ENCODE measurements around the gene PDCL3.
A peak's percentile ranks its signal among the peaks of the same experiment; 100 is the strongest.

PDCL3 gene

DNA sequence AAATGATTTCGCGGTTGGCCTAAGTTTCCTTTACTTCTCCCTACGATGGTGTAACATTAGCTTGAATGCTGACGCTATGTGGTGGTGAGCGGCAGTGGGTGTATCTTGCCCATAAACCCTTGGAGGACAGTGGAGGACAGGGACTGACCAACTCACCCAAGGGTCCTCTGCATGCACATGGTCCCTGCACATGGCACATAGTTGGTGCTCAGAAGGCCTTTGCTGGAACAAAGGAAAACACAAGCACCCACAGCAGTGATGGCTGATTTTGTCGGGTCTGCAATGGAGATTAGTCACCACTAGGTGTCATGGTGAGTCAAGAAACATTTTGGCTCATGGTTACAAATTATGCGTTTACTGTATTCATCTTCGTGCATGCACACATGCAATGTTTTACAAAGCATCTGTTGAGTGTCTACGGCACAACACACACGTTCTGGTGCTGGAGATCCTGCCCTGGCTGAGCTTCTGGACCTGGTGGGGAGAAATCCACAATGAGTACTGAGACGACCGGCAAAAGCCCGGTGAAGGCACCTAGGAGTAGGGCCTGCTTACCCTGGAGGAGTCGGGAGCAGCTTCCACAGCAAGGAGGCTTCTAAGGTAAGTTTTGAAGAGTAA lies 44.0 kb downstream of the PDCL3 start:
- Mint-ChIP-seq H3K4me3 (no peak overlapping the region), H3K27me3 (peaks cover 7 to 11% of the 10 kb centered on the region in 2 donors), H3K36me3 (ENCODE audit: insufficient read depth) (no peaks in the 10 kb centered on the region), H3K27ac (peak overlapping the region in 1 of 2 donors; percentile 47), H3K9me3 (no peaks in the 10 kb centered on the region), H3K4me1 (ENCODE audit: low read depth in 2 of 2) (peaks cover 5% of the 10 kb centered on the region in 2 donors)
- ATAC-seq (replicated peaks) (peak; percentile 64), DNase-seq (peak; percentile 33 to 45 (median 40))

DNA sequence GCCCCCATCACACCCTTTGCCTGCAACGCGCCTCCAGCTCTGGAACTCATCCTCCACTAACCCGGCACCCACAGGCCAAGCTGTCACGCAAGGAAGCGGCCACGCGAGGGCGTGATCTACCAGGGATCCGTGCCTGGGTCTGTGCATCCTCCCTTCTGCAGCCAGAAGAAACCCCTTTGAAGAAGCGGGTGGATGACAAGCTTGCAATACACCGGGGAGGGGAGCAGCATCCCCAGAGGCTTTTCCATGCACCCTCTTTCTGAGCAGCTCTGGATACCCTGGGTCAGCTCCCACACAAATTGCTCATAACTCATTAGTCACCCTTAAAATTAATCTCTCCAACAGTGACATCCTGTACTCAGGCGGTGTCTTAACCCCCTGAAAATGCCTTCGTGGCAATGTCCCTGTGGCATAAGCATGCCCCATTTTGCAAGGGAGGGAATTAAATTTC lies 47.6 kb downstream of the PDCL3 start:
- H3K27me3 Mint-ChIP-seq = peaks cover 7 to 11% of the 10 kb centered on the region in 2 donors
- H3K27ac Mint-ChIP-seq = no peak overlapping the region
- no peaks in the 10 kb centered on the region for H3K9me3 Mint-ChIP-seq
- peaks cover 5 to 7% of the 10 kb centered on the region in 2 donors for H3K4me1 Mint-ChIP-seq (ENCODE audit: low read depth in 2 of 2)
- H3K4me3 Mint-ChIP-seq = no peak overlapping the region
- peak; percentile 73 to 76 (median 76) for DNase-seq
- no peaks in the 10 kb centered on the region for H3K36me3 Mint-ChIP-seq (ENCODE audit: insufficient read depth)
- ATAC-seq (replicated peaks) = peak; percentile 91

DNA sequence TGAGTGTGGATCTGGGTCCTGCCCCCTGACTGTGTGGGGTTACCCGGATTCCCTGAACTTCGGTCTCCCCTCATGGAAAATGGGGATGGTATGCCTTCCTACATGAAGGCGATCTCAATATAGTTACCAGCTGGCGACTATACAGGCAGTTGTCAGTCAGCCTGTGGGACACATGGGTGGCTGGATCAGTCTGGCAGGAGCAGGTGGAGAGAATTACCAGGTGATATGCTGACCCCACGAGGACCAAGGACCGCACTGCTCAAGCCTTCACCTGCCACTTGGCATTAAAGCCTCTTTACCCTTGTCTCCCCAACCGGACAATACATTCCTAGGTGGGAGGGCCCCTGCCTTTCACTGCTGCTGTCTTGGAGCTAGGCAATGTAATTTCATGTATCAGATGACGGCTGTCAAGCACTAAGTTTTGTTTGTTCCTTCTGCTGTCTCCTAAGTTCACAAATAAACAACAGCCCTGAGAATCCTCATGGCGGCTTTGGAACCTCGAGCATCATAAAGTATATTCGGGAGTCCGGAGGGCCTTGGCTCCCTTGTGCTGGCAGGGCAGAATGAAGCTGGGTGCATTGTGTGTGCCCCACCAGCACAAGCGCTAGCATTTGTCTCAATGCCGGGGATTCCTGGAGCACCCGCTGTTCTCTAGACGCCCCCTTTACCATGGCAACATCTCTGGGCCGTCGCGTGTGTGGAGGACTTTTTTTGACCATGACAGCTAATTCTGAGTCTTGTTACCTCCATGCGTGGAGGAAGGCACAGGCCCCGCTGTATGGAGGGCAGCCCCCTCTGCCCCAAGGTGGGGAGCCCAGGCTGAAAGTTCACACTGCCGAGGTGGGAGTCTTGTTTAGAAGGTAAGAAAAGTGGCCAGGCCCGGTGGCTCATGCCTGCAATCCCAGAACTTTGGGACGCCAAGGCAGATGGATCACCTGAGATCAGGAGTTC lies 48.6 kb downstream of the PDCL3 start:
- Mint-ChIP-seq H3K27me3 (peaks cover 7 to 10% of the 10 kb centered on the region in 2 donors), H3K4me3 (no peak overlapping the region), H3K27ac (no peak overlapping the region), H3K36me3 (ENCODE audit: insufficient read depth) (no peaks in the 10 kb centered on the region), H3K4me1 (ENCODE audit: low read depth in 2 of 2) (peaks cover 5 to 7% of the 10 kb centered on the region in 2 donors), H3K9me3 (no peaks in the 10 kb centered on the region)
- no peak for ATAC-seq (replicated peaks)
- DNase-seq = no peak

DNA sequence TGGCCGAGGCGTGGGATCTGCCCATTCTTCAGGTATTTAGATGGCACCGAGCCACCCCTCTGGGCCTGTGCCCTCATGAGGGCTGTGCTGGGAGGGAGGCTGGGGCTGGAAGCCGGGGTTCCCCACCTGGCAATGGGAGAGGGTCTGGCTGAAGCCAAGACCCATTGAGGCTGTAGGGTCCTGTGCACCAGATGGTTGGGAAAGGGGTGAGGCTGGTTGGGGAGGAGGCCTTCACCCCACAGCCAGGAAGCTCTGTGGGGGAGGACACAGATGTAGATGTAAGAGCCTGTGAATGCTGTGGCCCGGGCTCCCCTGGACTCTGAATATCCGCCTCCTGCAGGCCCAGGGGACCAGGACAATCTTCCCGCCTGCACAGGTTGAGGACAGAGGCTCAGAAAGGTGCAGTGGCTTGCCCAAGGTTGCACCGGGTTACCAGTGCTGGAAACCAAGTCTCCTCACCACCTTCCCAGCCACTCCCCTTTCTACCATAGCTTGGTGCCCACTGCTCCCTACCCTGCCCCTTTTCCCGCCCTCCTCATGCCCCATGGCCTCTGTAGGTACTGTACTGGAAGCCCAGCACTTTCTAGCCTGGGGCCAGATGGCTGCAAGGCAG lies 49.7 kb downstream of the PDCL3 start:
- H3K4me3 Mint-ChIP-seq = no peak overlapping the region
- DNase-seq (no peak), ATAC-seq (replicated peaks) (no peak)
- H3K27ac Mint-ChIP-seq = no peak overlapping the region
- no peaks in the 10 kb centered on the region for H3K9me3 Mint-ChIP-seq
- H3K36me3 Mint-ChIP-seq (ENCODE audit: insufficient read depth) = no peaks in the 10 kb centered on the region
- peaks cover 0 to 2% of the 10 kb centered on the region in 2 donors for H3K4me1 Mint-ChIP-seq (ENCODE audit: low read depth in 2 of 2)
- no peaks in the 10 kb centered on the region for H3K27me3 Mint-ChIP-seq

DNA sequence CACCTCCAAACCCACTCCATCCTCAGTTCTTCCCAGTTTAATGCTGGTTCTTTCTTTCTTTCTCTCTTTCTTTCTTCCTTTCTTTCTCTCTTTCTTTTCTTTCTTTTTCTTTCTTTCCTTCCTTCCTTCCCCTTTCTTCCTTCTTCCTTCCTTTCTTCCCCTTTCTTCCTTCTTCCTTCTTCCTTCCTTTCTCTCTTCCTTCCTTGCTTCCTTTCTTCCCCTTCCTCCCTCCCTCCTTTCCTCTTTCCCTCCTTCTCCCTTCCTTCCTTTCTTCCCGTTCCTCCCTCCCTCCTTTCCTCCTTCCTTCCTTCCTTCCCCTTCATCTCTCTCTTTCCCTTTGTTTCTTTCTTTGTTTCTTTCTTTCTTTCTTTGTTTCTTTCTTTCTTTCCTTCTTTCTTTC lies 50.9 kb downstream of the PDCL3 start:
- Mint-ChIP-seq H3K27me3 (peaks cover 0 to 8% of the 10 kb centered on the region in 2 donors), H3K27ac (peak overlapping the region in 1 of 2 donors; percentile 73), H3K4me1 (ENCODE audit: low read depth in 2 of 2) (peaks cover 0 to 2% of the 10 kb centered on the region in 2 donors), H3K36me3 (ENCODE audit: insufficient read depth) (no peaks in the 10 kb centered on the region), H3K4me3 (no peak overlapping the region), H3K9me3 (no peaks in the 10 kb centered on the region)
- ATAC-seq (replicated peaks) (no peak), DNase-seq (no peak)

DNA sequence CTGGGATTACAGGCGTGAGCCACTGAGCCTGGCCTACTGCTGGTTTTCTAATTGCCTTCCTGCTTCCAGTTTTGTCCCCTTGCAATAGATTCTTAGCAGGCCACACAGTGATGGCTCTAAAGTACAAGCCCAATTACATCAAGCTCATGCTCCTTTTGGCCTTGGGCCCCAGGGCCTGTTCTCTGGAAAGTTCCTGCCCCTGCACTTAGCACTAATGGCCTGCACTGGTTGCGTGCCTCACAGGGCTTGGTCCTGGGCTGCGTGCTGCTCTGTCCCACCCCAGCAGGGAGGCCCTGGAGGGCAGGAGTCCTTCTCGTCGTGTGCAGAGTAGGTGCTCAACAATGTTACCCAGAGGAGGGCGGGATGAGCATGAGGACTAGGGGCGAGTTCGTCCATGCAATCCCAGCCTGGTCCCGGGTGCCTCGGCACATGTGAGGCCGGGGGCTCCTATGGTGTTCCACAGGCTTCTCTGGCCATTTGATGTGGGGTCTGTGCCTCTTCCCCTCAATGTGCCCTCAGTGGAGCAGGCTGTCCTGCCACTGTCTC lies 51.7 kb downstream of the PDCL3 start:
- Mint-ChIP-seq H3K27ac (no peak overlapping the region), H3K4me3 (no peak overlapping the region)

DNA sequence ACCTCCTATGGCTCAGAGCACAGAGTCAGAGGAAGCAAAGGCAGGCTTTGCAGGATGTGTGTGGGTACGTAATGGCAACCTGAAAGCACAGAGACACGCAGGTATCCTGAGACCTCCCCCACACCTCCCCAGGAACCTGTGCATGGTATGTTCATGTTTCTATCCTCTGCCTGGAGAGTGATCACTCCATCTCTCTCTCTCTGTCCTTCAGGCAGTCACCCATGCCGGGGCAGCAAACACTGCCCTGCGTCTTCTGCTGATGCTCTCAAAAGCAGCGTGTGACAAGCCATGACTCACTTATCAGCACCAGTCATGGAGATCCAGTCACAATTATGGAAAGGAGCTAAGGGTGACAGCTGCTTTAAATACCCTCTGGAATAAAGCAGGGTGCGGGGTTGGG lies 52.7 kb downstream of the PDCL3 start:
- Mint-ChIP-seq H3K9me3 (no peaks in the 10 kb centered on the region), H3K27ac (no peak overlapping the region), H3K27me3 (peaks cover 12 to 16% of the 10 kb centered on the region in 2 donors)

More for the DNA sequence above, 51.7 kb downstream of the PDCL3 start:
- Mint-ChIP-seq H3K27me3 (peaks cover 7 to 13% of the 10 kb centered on the region in 2 donors), H3K9me3 (no peaks in the 10 kb centered on the region), H3K4me1 (ENCODE audit: low read depth in 2 of 2) (peaks cover 0 to 2% of the 10 kb centered on the region in 2 donors), H3K36me3 (ENCODE audit: insufficient read depth) (no peaks in the 10 kb centered on the region)
- DNase-seq = no peak
- ATAC-seq (replicated peaks) = no peak

DNA sequence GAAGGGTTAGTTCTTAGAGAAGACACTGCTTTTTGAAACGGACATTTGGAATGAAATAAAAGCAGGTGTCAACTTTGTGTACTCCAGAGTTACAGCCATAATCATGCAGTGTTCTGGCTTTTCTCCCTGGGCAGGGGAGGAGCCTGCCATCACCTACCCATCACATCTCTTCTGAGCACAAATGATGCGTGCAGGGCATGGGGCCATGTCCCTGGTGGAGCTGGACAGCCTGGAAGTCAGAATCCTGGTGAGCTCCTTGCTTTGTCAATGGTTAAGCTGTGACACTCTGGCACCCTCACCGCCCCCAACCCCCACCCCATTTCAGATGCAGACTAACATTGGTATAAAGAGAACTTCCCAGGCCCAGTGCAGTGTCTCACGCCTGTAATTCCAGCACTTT lies 53.1 kb downstream of the PDCL3 start:
- Mint-ChIP-seq H3K27me3 (peaks cover 12 to 20% of the 10 kb centered on the region in 2 donors), H3K9me3 (no peaks in the 10 kb centered on the region), H3K27ac (no peak overlapping the region), H3K36me3 (ENCODE audit: insufficient read depth) (no peaks in the 10 kb centered on the region), H3K4me3 (no peak overlapping the region), H3K4me1 (ENCODE audit: low read depth in 2 of 2) (peaks cover 0 to 2% of the 10 kb centered on the region in 2 donors)
- ATAC-seq (replicated peaks) (no peak), DNase-seq (no peak)

More for the DNA sequence above, 52.7 kb downstream of the PDCL3 start:
- Mint-ChIP-seq H3K4me3 (no peak overlapping the region), H3K4me1 (ENCODE audit: low read depth in 2 of 2) (peaks cover 0 to 2% of the 10 kb centered on the region in 2 donors), H3K36me3 (ENCODE audit: insufficient read depth) (no peaks in the 10 kb centered on the region)
- ATAC-seq (replicated peaks) (no peak), DNase-seq (no peak)

DNA sequence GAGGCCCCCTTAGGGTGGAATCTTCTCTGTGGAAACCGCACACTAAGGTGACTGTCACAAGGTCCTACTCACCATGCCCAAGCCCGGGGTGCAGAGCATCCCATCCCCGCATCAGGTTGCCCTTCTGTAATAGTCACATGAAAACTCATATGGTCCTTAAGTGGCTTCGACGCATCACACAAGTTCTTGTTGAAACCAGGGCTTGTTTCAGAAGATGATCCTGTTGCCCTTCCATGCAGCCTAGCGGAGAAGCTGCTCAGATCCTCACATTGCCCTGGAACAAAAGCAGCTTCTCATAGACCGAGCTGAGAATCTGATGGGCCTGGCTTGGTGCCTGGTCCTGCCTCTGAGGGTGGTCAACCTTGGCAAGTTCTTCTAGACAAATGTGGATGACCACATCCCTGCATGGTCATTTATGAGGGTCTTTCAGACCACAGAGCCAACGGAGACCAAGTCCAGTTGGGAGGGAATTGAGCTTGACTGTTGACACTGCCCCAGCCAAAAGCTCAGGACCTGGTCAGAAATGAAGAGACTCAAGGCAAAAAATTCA lies 54.1 kb downstream of the PDCL3 start:
- Mint-ChIP-seq H3K9me3 (no peaks in the 10 kb centered on the region), H3K4me3 (no peak overlapping the region), H3K27ac (no peak overlapping the region), H3K36me3 (ENCODE audit: insufficient read depth) (no peaks in the 10 kb centered on the region), H3K4me1 (ENCODE audit: low read depth in 2 of 2) (peaks cover 0 to 2% of the 10 kb centered on the region in 2 donors), H3K27me3 (peaks cover 12 to 24% of the 10 kb centered on the region in 2 donors)
- ATAC-seq (replicated peaks) (no peak), DNase-seq (no peak)

DNA sequence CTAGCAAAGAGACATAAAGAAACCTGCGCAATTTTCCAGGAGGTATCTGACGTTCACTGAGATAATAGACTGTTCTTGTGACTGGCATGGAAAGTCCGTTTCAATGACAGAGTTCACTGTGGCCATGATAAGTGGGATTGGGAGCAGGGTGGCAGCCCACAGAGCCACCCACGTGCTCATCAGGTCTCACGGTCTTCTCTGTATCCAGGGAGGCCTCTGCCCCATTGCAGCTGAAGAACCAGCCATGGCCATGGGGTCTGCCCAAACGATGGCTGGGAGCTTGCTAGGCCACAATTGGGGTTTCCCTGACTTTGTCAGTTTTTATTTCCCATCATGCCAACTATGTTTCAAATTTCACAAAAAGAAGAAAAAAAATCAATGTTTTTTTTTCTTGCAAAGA lies 57.2 kb downstream of the PDCL3 start:
- no peak for DNase-seq
- ATAC-seq (replicated peaks) = no peak
- Mint-ChIP-seq H3K4me3 (no peak overlapping the region), H3K9me3 (no peaks in the 10 kb centered on the region), H3K4me1 (ENCODE audit: low read depth in 2 of 2) (no peaks in the 10 kb centered on the region), H3K27me3 (peaks cover 12 to 24% of the 10 kb centered on the region in 2 donors), H3K36me3 (ENCODE audit: insufficient read depth) (no peaks in the 10 kb centered on the region), H3K27ac (no peak overlapping the region)

DNA sequence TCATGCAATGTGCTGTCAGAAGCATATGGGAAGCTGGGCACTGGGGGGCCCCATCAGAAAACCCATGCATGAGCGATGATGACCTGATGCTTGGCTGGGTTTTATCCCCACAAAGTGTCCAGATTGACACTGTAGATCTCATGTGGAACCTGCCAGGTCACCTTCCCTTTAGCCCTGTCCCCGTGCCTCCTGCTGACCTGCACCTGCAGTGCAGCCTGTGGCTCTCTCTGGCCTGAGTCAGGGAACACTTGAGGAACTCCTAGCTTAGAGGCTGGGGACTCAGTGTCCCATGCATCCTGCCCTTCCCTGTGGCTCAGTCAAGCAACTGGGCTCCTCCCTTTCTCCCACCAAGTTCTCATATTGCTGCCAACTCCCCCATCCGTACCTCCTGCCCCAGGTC lies 57.7 kb downstream of the PDCL3 start:
- ATAC-seq (replicated peaks) (no peak), DNase-seq (no peak)
- no peak overlapping the region for H3K27ac Mint-ChIP-seq
- no peaks in the 10 kb centered on the region for H3K4me1 Mint-ChIP-seq (ENCODE audit: low read depth in 2 of 2)
- H3K36me3 Mint-ChIP-seq (ENCODE audit: insufficient read depth) = no peaks in the 10 kb centered on the region
- no peak overlapping the region for H3K4me3 Mint-ChIP-seq
- no peaks in the 10 kb centered on the region for H3K9me3 Mint-ChIP-seq
- H3K27me3 Mint-ChIP-seq = peaks cover 12 to 24% of the 10 kb centered on the region in 2 donors

DNA sequence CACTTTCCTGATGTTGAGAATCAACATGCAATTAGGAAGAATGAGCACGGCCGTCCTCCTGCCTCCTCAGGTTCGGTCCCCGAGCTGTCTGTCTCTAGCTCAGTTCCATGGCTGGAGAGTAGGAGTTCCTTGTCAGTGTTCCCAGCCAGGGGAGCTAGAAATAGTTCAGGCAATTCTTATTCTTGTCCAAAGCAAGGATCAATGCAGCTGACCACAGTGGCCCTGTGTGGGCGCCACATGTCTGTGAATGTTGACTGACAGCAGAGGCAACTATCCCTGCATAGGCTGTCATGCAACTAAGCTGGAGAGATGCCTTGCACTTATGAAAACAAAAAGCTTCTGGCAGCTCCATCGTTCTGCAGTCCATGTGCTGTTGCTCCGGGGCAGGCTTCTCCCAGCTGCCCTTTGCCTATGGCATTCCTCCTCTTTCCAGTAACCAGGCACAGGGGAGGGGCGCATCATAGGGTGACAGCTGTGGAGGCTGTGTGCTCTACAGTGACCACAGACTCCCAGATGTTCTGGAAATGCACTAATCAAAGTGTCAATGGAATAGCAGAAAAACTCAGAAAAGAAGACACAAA lies 58.7 kb downstream of the PDCL3 start:
- Mint-ChIP-seq H3K4me1 (ENCODE audit: low read depth in 2 of 2) (no peaks in the 10 kb centered on the region), H3K9me3 (no peaks in the 10 kb centered on the region), H3K4me3 (no peak overlapping the region), H3K36me3 (ENCODE audit: insufficient read depth) (no peaks in the 10 kb centered on the region), H3K27ac (no peak overlapping the region), H3K27me3 (peaks cover 18 to 24% of the 10 kb centered on the region in 2 donors)
- DNase-seq = no peak
- no peak for ATAC-seq (replicated peaks)
